SK-N-SH (cell line): Measurements from ENCODE around the gene ATXN7. TPM values are rescaled to one million over a fixed set of nuclear protein-coding genes. Genes with fewer than 3 reads are reported as not detected.

Experiments used
- CTCF ChIA-PET: fragments of 300-600, 350-600 bp; formaldehyde crosslinking; extraction: SDS; loops from one replicate; lab custom pipeline; 2021; lab: Yijun Ruan, JAX
- POLR2A ChIA-PET: fragments of 350-600 bp; sonication (Branson Sonifier 250); formaldehyde crosslinking; extraction: SDS; loops from one replicate; lab custom pipeline; 2020; ENCODE audit warnings: antibody characterized with exemption, inconsistent platforms; lab: Yijun Ruan, JAX
- DNase-seq: peaks from one replicate; pipeline ENCODE4 v3.0.0; 2012
- H2AFZ ChIP-seq: fragments of 200-600 bp; sonication (generic); 2 replicates; pipeline ENCODE4 v1.8.1; 2016; ENCODE audit warnings: antibody characterized with exemption, mild to moderate bottlenecking, low read depth
- H3F3A ChIP-seq: fragments of 200-600 bp; sonication (generic); replicated peaks from 2 replicates; pipeline ENCODE3; 2016; ENCODE audit warnings: antibody characterized with exemption, mild to moderate bottlenecking; ENCODE audit not compliant: insufficient read depth
- H3K27ac ChIP-seq, 2 experiments: fragments of 200-500 bp in 1 of 2; fragments of 200-600 bp in 1 of 2; sonication (Bioruptor generic) in 1 of 2; sonication (generic), shearing (Covaris generic) in 1 of 2; 2 replicates each; pipeline versions ENCODE4 v1.5.1 to v1.6.1; 2014 to 2016; ENCODE audit warnings: low read depth in 2 of 2, inconsistent platforms in 1 of 2, low read length in 1 of 2, mild to moderate bottlenecking in 1 of 2, mixed read lengths in 1 of 2
- H3K27me3 ChIP-seq: fragments of 200-600 bp; sonication (generic), shearing (Covaris generic); 2 replicates; pipeline ENCODE4 v1.6.1; 2016; ENCODE audit warnings: mixed run types; ENCODE audit not compliant: insufficient read depth
- H3K36me3 ChIP-seq, 2 experiments: fragments of 200-500 bp in 1 of 2; fragments of 200-600 bp in 1 of 2; sonication (Bioruptor generic) in 1 of 2; sonication (generic) in 1 of 2; replicated peaks in 1 of 2; 2 replicates each; pipeline versions ENCODE3 to v1.5.1; 2014 to 2016; ENCODE audit warnings: low read length in 1 of 2, mild to moderate bottlenecking in 1 of 2; ENCODE audit not compliant: insufficient read depth in 2 of 2, control insufficient read depth in 1 of 2
- H3K4me1 ChIP-seq, 2 experiments: fragments of 200-500 bp in 1 of 2; fragments of 200-600 bp in 1 of 2; sonication (Bioruptor generic) in 1 of 2; sonication (generic), shearing (Covaris generic) in 1 of 2; 2 replicates each; pipeline versions ENCODE4 v1.5.1 to v1.6.1; 2014 to 2016; ENCODE audit warnings: low read depth in 1 of 2, low read length in 1 of 2, mixed run types in 1 of 2; ENCODE audit not compliant: insufficient read depth in 2 of 2, control insufficient read depth in 1 of 2
- H3K4me2 ChIP-seq: fragments of 200-600 bp; sonication (generic), shearing (Covaris generic); 2 replicates; pipeline ENCODE4 v1.6.1; 2017; ENCODE audit warnings: mixed run types
- H3K4me3 ChIP-seq, 2 experiments: fragments of 200-500 bp in 1 of 2; fragments of 200-600 bp in 1 of 2; sonication (Bioruptor generic) in 1 of 2; sonication (generic), shearing (Covaris generic) in 1 of 2; 2 replicates each; pipeline versions ENCODE4 v1.5.1 to v1.8.1; 2014 to 2016; ENCODE audit warnings: low read depth in 2 of 2, inconsistent platforms in 1 of 2, low read length in 1 of 2, mild to moderate bottlenecking in 1 of 2, mixed read lengths in 1 of 2, moderate library complexity in 1 of 2
- H3K79me2 ChIP-seq: fragments of 200-600 bp; sonication (generic); 2 replicates; pipeline ENCODE4 v1.8.1; 2017; ENCODE audit warnings: mild to moderate bottlenecking; ENCODE audit not compliant: insufficient read depth
- H3K9ac ChIP-seq: fragments of 200-600 bp; sonication (generic); 2 replicates; pipeline ENCODE4 v1.6.1; 2017; ENCODE audit warnings: mixed run types
- H3K9me2 ChIP-seq: fragments of 200-600 bp; sonication (generic); 2 replicates; pipeline ENCODE4 v1.6.1; 2017; ENCODE audit warnings: mixed run types
- H3K9me3 ChIP-seq: fragments of 200-600 bp; sonication (generic); 2 replicates; pipeline ENCODE4 v1.6.1; 2017; ENCODE audit warnings: mixed run types, mild to moderate bottlenecking, moderate library complexity
- H4K20me1 ChIP-seq: fragments of 200-600 bp; sonication (generic); 2 replicates; pipeline ENCODE4 v1.6.1; 2017; ENCODE audit warnings: mild to moderate bottlenecking, mixed run types; ENCODE audit not compliant: insufficient read depth
- ELF1 ChIP-seq: IDR thresholded peaks from 2 replicates; pipeline ENCODE4 v1.4.0; 2012
- EP300 ChIP-seq, 2 experiments: IDR thresholded peaks; 2 replicates each; pipeline versions ENCODE4 v1.4.0 to v1.6.1; 2012; ENCODE audit warnings: borderline replicate concordance in 1 of 2, low read depth in 1 of 2, low read length in 1 of 2
- EZH2phosphoT487 ChIP-seq: fragments of 200-600 bp; sonication (generic); IDR thresholded peaks from 2 replicates; pipeline ENCODE4 v1.6.1; 2017; ENCODE audit warnings: low read depth, mixed run types, mild to moderate bottlenecking, antibody characterized with exemption, moderate library complexity, borderline replicate concordance
- FOSL2 ChIP-seq: IDR thresholded peaks from 2 replicates; pipeline ENCODE4 v1.4.0; 2012; ENCODE audit warnings: low read depth, mild to moderate bottlenecking, moderate library complexity, borderline replicate concordance
- FOXJ3 ChIP-seq: sonication (generic); formaldehyde crosslinking; IDR thresholded peaks from 2 replicates; pipeline ENCODE4 v1.5.1; 2020; ENCODE audit warnings: mild to moderate bottlenecking, missing genetic modification reagents
- GATA2 ChIP-seq: sonication (generic); formaldehyde crosslinking; IDR thresholded peaks from 2 replicates; pipeline ENCODE4 v1.5.0; 2020; ENCODE audit warnings: mild to moderate bottlenecking, missing genetic modification reagents
- JUND ChIP-seq: IDR thresholded peaks from 2 replicates; pipeline ENCODE4 v1.4.0; 2012
- MEF2A ChIP-seq: IDR thresholded peaks from 2 replicates; pipeline ENCODE4 v1.4.0; 2012; ENCODE audit warnings: low read depth, borderline replicate concordance
- NRF1 ChIP-seq: IDR thresholded peaks from 2 replicates; pipeline ENCODE4 v1.6.1; 2012; ENCODE audit warnings: low read depth, mild to moderate bottlenecking, low read length
- PBX3 ChIP-seq: IDR thresholded peaks from 2 replicates; pipeline ENCODE4; 2012
- RCOR1 ChIP-seq: fragments of 150-350 bp; IDR thresholded peaks from 2 replicates; pipeline ENCODE4 v1.6.1; 2017; ENCODE audit warnings: antibody characterized with exemption, low read length
- REST ChIP-seq: IDR thresholded peaks from 2 replicates; pipeline ENCODE4 v1.6.1; 2012; ENCODE audit warnings: mild to moderate bottlenecking, low read depth, low read length, moderate library complexity
- RFX5 ChIP-seq: IDR thresholded peaks from 2 replicates; pipeline ENCODE4 v1.6.1; 2012; ENCODE audit warnings: mild to moderate bottlenecking, improper control_type of control experiment, low read length
- RXRA ChIP-seq: IDR thresholded peaks from 2 replicates; pipeline ENCODE4 v1.4.0; 2012; ENCODE audit warnings: low read depth, mild to moderate bottlenecking, borderline replicate concordance
- SIN3A ChIP-seq: IDR thresholded peaks from 2 replicates; pipeline ENCODE4 v1.6.1; 2012; ENCODE audit warnings: low read depth, mild to moderate bottlenecking, low read length, moderate library complexity, borderline replicate concordance
- TAF1 ChIP-seq: IDR thresholded peaks from 2 replicates; pipeline ENCODE4 v1.6.1; 2012; ENCODE audit warnings: low read depth, mild to moderate bottlenecking, low read length, moderate library complexity, borderline replicate concordance
- TEAD4 ChIP-seq: IDR thresholded peaks from 2 replicates; pipeline ENCODE4 v1.4.0; 2012; ENCODE audit warnings: mild to moderate bottlenecking, borderline replicate concordance; ENCODE audit not compliant: insufficient read depth
- USF2 ChIP-seq: fragments of 150-350 bp; IDR thresholded peaks from 2 replicates; pipeline ENCODE4 v1.6.1; 2017; ENCODE audit warnings: antibody characterized with exemption, low read length, low read depth, borderline replicate concordance
- YY1 ChIP-seq: IDR thresholded peaks from 2 replicates; pipeline ENCODE4 v1.4.0; 2012; ENCODE audit warnings: low read depth, mild to moderate bottlenecking
- ZBTB33 ChIP-seq: IDR thresholded peaks from 2 replicates; pipeline ENCODE4 v1.4.0; 2012; ENCODE audit warnings: low read depth, borderline replicate concordance
- WGBS: methylation state at CpG from one replicate; pipeline ENCODE4 v1.1.6; 2017; ENCODE audit warnings: low lambda C conversion rate; 5-methylcytosine and 5-hydroxymethylcytosine counted together
- polyA plus RNA-seq, 3 experiments: library from polyadenylated mRNA; depleted of rRNA; stranded (reverse); fragments of >200 nt; gene quantifications; 2 replicates each; pipeline ENCODE4 v1.2.3, GENCODE V29; 2012
- TF ChIP-seq, protein P1 (sequence below): IDR thresholded peaks from 2 replicates; pipeline ENCODE4 v1.4.0; 2012; ENCODE audit warnings: low read depth, borderline replicate concordance

The ATXN7 gene
- polyA plus RNA-seq, 1 of the 3 experiments (the other 2 are of a cell fraction), result 6.2 TPM

DNA sequence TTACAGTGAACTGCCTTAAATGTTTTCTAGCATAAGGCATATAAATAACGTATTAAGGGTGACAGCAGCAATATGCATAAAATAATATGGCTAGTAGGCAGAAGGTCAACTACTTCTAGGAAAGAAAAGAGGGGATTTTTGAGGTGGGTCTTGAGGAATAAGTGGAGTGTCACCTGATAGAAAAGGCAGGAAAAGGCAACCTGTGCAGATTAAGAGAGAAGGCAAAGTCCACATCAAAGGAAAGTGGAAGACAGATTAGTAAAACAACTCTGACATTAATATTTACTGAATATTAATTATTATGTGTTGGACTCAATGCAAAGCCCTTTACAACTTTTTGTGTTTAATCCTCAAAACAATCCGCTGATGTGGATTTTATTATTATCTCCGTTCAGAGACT is 2.9 kb upstream of the ATXN7 start:
- ChIA-PET POLR2A (no interaction called here), CTCF (no interaction called here)
- Histone ChIP-seq H3K9me3 (no peaks in the 10 kb centered on the region), H3K9me2 (no peaks in the 10 kb centered on the region), H3K9ac (no peak overlapping the region), H3K4me2 (no peak overlapping the region), H3K4me1 (peaks cover 6% of the 10 kb centered on the region in 2 experiments; a peak in 2 of 4 replicates), H3K79me2 (peaks cover 86% of the 10 kb centered on the region), H2AFZ (no peak overlapping the region), H4K20me1 (no peaks in the 10 kb centered on the region), H3K27ac (no peak overlapping the region), H3F3A (no peaks in the 10 kb centered on the region), H3K27me3 (no peaks in the 10 kb centered on the region), H3K4me3 (no peak overlapping the region), H3K36me3 (no peaks in the 10 kb centered on the region)
- TF ChIP-seq FOSL2 (no peak), GATA2 (CRISPR knock-in tag) (no peak), MEF2A (no peak), SIN3A (no peak), TEAD4 (no peak), TAF1 (no peak), ELF1 (no peak), ZBTB33 (no peak), FOXJ3 (CRISPR knock-in tag) (no peak), EP300 (IDR thresholded peaks at IDR 0.05; ENCODE audit: borderline replicate concordance in 1 of 2, low read depth in 1 of 2, low read length in 1 of 2) (no peak), PBX3 (no peak)
- TF ChIP-seq, protein P1, sequence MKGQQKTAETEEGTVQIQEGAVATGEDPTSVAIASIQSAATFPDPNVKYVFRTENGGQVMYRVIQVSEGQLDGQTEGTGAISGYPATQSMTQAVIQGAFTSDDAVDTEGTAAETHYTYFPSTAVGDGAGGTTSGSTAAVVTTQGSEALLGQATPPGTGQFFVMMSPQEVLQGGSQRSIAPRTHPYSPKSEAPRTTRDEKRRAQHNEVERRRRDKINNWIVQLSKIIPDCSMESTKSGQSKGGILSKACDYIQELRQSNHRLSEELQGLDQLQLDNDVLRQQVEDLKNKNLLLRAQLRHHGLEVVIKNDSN, result no peak
- DNase-seq, result no peak
- WGBS, result 96% methylated on average over 3 of the region's 3 CpGs

DNA sequence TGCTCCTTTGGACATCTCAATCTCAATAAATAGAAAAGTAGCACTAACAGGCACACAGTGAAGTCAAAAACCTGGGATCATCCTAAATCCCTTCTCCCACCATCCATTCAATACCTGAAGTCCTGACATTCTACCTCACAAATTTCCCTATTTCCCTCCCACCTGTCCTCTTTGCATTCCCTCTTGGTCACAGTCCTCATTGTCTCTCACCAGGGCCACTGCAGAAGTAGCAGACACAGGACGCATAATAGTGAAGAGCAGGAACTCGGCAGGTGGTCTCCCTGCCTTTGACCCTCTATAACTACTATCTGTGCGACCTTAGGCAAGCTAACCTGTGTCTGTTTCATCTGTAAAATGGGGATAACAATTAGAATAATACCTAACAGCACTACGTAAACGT is 2.4 kb upstream of the ATXN7 start:
- Histone ChIP-seq H3K9me3 (no peaks in the 10 kb centered on the region), H3K27me3 (no peaks in the 10 kb centered on the region), H3K36me3 (peaks cover 0 to 1% of the 10 kb centered on the region in 2 experiments), H3F3A (no peaks in the 10 kb centered on the region), H3K4me1 (peaks cover 6% of the 10 kb centered on the region in 2 experiments; a peak in 2 of 4 replicates), H2AFZ (no peak overlapping the region), H3K27ac (no peak overlapping the region), H3K9me2 (no peaks in the 10 kb centered on the region), H3K4me2 (no peak overlapping the region), H3K79me2 (peaks cover 86% of the 10 kb centered on the region), H3K9ac (no peak overlapping the region), H3K4me3 (no peak overlapping the region), H4K20me1 (no peaks in the 10 kb centered on the region)
- ChIA-PET POLR2A (no interaction called here), CTCF (no interaction called here)
- DNase-seq, result no peak
- 94% methylated on average over 5 of the region's 5 CpGs for WGBS
- TF ChIP-seq RXRA (no peak), YY1 (no peak), NRF1 (no peak), TEAD4 (no peak), REST (no peak), EZH2phosphoT487 (no peak), JUND (no peak), SIN3A (no peak), MEF2A (no peak), USF2 (no peak), RFX5 (no peak), RCOR1 (no peak)
